ENCODE data around the gene LPCAT4.

LPCAT4 gene

DNA sequence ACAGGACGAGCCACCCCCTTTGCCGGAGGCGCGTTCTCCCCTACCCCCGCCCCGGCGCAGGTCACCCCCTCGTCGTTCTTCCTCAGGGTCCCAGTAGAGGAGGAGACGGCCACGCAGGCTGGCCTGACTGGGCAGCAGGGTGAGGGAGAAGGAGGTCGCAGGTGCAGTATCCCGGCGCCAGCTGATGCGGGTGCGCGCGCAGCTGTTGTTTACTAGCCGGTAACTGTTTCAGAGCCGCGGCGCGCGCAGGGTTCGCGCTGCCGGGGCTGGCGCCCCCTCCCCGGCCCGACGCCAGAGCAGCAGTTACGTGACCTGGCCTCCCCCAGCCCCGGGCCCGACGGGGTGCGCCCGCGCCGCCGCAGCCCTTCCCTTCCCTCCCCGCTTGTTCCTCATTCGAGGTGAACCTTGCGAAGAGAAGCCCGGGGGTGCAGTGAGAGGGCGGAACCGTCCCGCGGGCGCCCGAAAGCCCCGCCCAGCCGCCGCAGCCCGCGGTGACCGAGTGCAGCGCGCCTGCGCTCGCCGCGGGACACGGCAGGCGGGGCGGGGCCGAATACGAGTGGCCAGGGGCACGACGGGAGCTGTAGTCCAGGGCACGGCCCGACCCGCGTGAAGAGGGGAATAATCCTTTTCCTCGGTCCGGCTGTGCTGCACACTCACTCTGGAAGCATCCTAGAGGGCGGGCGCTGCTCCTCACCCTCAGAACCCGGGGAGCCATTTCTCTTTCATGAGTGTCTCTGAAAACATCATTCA lies 29.3 kb downstream of the LPCAT4 start, which contains the start of gene SLC12A6:
Gene SLC12A6, minus strand, starts transcription at position 225 of the 750 bp plus-strand sequence. CDS start 1,101 bp downstream, outside the sequence.
- H3K9me2 ChIP-seq (replicated peaks; ENCODE audit: insufficient read depth, low read length): no peaks in the 10 kb centered on the region
- H3K4me3 ChIP-seq (ENCODE audit: insufficient read depth, low read length, poor library complexity, severe bottlenecking): peak within 1 kb of the TSS; percentile 70
- no peak for TF ChIP-seq EZH2phosphoT487 (conservative IDR thresholded peaks at IDR 0.05; ENCODE audit: low read length)
- TF ChIP-seq, protein P1, sequence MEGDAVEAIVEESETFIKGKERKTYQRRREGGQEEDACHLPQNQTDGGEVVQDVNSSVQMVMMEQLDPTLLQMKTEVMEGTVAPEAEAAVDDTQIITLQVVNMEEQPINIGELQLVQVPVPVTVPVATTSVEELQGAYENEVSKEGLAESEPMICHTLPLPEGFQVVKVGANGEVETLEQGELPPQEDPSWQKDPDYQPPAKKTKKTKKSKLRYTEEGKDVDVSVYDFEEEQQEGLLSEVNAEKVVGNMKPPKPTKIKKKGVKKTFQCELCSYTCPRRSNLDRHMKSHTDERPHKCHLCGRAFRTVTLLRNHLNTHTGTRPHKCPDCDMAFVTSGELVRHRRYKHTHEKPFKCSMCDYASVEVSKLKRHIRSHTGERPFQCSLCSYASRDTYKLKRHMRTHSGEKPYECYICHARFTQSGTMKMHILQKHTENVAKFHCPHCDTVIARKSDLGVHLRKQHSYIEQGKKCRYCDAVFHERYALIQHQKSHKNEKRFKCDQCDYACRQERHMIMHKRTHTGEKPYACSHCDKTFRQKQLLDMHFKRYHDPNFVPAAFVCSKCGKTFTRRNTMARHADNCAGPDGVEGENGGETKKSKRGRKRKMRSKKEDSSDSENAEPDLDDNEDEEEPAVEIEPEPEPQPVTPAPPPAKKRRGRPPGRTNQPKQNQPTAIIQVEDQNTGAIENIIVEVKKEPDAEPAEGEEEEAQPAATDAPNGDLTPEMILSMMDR (IDR thresholded peaks at IDR 0.05; ENCODE audit: insufficient read depth, low read length, poor library complexity, severe bottlenecking): no peak
- peak within 1 kb of the TSS; percentile 89 for H2AFZ ChIP-seq (ENCODE audit: low read depth, low read length, severe bottlenecking)
- peaks cover 16% of the 10 kb centered on the region for H3K79me2 ChIP-seq (ENCODE audit: insufficient read depth, low read length)
- H3K9ac ChIP-seq (ENCODE audit: low read length): peak within 1 kb of the TSS; percentile 64
- H3K4me2 ChIP-seq (ENCODE audit: low read depth, low read length, poor library complexity, severe bottlenecking): peak within 1 kb of the TSS; percentile 64
- no peaks in the 10 kb centered on the region for H3K9me3 ChIP-seq (ENCODE audit: insufficient read depth, low read length)
- no peaks in the 10 kb centered on the region for H3K27me3 ChIP-seq (ENCODE audit: low read length)
- H4K20me1 ChIP-seq (ENCODE audit: low read depth, low read length): no peaks in the 10 kb centered on the region
- H3K27ac ChIP-seq (ENCODE audit: low read depth, low read length): peak within 1 kb of the TSS; percentile 48; the same call in 1 of the 2 replicates
- H3K36me3 ChIP-seq (ENCODE audit: low read length): no peaks in the 10 kb centered on the region
- peaks cover 23% of the 10 kb centered on the region; the same call in 1 of the 2 replicates for H3F3A ChIP-seq (ENCODE audit: insufficient read depth)

DNA sequence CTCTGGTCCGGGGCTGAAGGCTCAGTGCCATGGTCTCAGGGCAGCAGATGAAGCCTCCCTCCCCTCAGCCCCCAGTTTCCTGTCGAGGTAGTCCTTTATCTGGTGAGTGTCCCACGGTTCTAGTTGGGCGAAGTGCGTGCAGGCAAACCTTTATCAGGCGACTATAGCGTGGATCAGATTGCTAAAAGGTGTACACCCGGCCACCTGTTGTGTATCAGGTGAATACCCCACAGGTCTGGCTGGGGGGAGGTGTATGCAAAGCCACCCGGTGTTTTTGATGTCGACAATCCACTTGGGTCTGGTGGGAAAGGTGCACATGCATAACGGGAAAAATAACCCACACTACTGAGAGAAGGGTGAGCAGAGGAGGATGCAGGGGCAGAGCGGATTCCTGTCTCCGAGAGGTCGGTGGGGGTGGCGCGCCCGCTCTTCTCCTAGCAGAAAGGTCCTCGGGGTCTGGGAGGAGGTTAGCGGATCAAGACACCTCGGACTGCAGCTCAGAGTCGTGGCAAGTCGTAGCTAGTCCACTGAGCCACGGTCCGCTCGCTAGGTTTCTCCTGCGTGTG lies 29.9 kb downstream of the LPCAT4 start:
- H3K79me2 ChIP-seq (ENCODE audit: insufficient read depth, low read length): peaks cover 9% of the 10 kb centered on the region

DNA sequence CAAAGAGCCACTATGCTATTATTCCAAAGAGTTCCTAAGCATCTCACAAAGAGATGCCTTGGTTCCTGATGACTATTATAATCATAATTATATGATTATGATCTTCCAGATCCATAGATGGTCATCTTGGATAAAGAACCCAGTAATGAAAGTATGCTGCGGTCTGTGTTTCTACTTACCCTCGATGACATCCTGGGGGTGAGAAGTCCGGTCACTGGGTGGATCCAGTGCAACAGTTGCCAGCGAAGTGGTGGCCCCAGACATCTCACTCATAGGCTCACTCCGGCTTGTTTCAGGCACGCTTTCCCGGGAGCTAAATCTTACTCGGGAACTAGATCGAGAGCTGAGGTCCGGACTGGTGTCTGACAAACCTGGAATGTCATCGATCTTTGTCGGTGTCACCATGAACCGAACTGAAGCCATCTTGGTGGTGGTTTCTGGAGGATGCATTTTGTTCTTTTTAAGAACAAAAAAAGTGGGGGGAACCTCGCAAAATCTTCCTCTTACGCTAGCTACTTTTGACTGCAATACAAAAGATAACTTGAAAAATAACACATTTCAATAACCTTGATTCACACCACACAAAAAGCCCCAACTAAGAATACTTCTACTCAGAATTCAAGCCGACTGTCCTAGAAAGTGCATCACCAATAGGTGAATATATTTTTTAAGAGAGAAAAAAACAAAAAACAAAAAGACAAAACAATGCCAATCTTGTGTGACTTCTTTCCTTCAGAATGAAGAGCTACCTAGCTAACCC lies 30.6 kb downstream of the LPCAT4 start:
- Histone ChIP-seq H4K20me1 (ENCODE audit: low read depth, low read length) (no peaks in the 10 kb centered on the region), H3K79me2 (ENCODE audit: insufficient read depth, low read length) (peaks cover 3% of the 10 kb centered on the region; the same call in 1 of the 2 replicates), H3K9me2 (replicated peaks; ENCODE audit: insufficient read depth, low read length) (no peaks in the 10 kb centered on the region), H2AFZ (ENCODE audit: low read depth, low read length, severe bottlenecking) (peak overlapping the region; percentile 89), H3F3A (ENCODE audit: insufficient read depth) (peaks cover 19% of the 10 kb centered on the region; the same call in 1 of the 2 replicates), H3K36me3 (ENCODE audit: low read length) (no peaks in the 10 kb centered on the region), H3K9ac (ENCODE audit: low read length) (peak overlapping the region; percentile 64; the same call in 1 of the 2 replicates), H3K27me3 (ENCODE audit: low read length) (no peaks in the 10 kb centered on the region), H3K4me2 (ENCODE audit: low read depth, low read length, poor library complexity, severe bottlenecking) (peak overlapping the region; percentile 64), H3K4me3 (ENCODE audit: insufficient read depth, low read length, poor library complexity, severe bottlenecking) (no peak overlapping the region), H3K9me3 (ENCODE audit: insufficient read depth, low read length) (no peaks in the 10 kb centered on the region), H3K27ac (ENCODE audit: low read depth, low read length) (no peak overlapping the region)
- TF ChIP-seq, protein P1 (IDR thresholded peaks at IDR 0.05; ENCODE audit: insufficient read depth, low read length, poor library complexity, severe bottlenecking): no peak
- no peak for TF ChIP-seq EZH2phosphoT487 (conservative IDR thresholded peaks at IDR 0.05; ENCODE audit: low read length)

More for the DNA sequence above, 29.9 kb downstream of the LPCAT4 start:
- H3K4me3 ChIP-seq (ENCODE audit: insufficient read depth, low read length, poor library complexity, severe bottlenecking): peak overlapping the region; percentile 70
- peak overlapping the region; percentile 64 for H3K4me2 ChIP-seq (ENCODE audit: low read depth, low read length, poor library complexity, severe bottlenecking)
- H3K27me3 ChIP-seq (ENCODE audit: low read length): no peaks in the 10 kb centered on the region
- H2AFZ ChIP-seq (ENCODE audit: low read depth, low read length, severe bottlenecking): peak overlapping the region; percentile 89
- no peaks in the 10 kb centered on the region for H4K20me1 ChIP-seq (ENCODE audit: low read depth, low read length)
- TF ChIP-seq, protein P1 (IDR thresholded peaks at IDR 0.05; ENCODE audit: insufficient read depth, low read length, poor library complexity, severe bottlenecking): no peak
- no peak for TF ChIP-seq EZH2phosphoT487 (conservative IDR thresholded peaks at IDR 0.05; ENCODE audit: low read length)
- H3K9me2 ChIP-seq (replicated peaks; ENCODE audit: insufficient read depth, low read length): no peaks in the 10 kb centered on the region
- peaks cover 23% of the 10 kb centered on the region; the same call in 1 of the 2 replicates for H3F3A ChIP-seq (ENCODE audit: insufficient read depth)
- no peaks in the 10 kb centered on the region for H3K36me3 ChIP-seq (ENCODE audit: low read length)
- no peaks in the 10 kb centered on the region for H3K9me3 ChIP-seq (ENCODE audit: insufficient read depth, low read length)
- H3K9ac ChIP-seq (ENCODE audit: low read length): peak overlapping the region; percentile 64
- H3K27ac ChIP-seq (ENCODE audit: low read depth, low read length): no peak overlapping the region

Measured in SU-DHL-6 (cell line).